Activated CD4-positive, alpha-beta T cell treated with anti-CD3 and anti-CD28 coated beads, Interleukin-2, amount 10 ng/mL, durations not matched to agents 7 days and 5 days (primary cell): ENCODE data around the gene S1PR4. TPM values are rescaled to one million over a fixed set of nuclear protein-coding genes. Genes with fewer than 3 reads are reported as not detected.
A peak's percentile ranks its signal among the peaks of the same experiment; 100 is the strongest.
"Not testable (repeated sequence)": the region's sequence is repeated elsewhere in the genome, so short reads cannot be mapped to it uniquely, and the experiment has no call there.

ENCODE experiments used
- CTCF ChIA-PET: fragments of 350-600 bp; sonication (Branson Sonifier 250); formaldehyde crosslinking; loops from one replicate; lab custom pipeline; 2021; ENCODE audit warnings: antibody characterized with exemption; lab: Charles Lee
- POLR2A ChIA-PET: fragments of 350-600 bp; sonication (Branson Sonifier 250); formaldehyde crosslinking; loops from one replicate; lab custom pipeline; 2021; ENCODE audit warnings: antibody characterized with exemption; lab: Charles Lee
- DNase-seq: peaks from one replicate; pipeline ENCODE4 v3.0.0-alpha.2; 2020
- H3K27ac Mint-ChIP-seq: one replicate; pipeline ENCODE4 v1.8.0; 2021; ENCODE audit warnings: mild to moderate bottlenecking, moderate library complexity, mixed read lengths
- H3K27me3 Mint-ChIP-seq: one replicate; pipeline ENCODE4 v1.8.0; 2021; ENCODE audit warnings: mixed read lengths
- H3K36me3 Mint-ChIP-seq: one replicate; pipeline ENCODE4 v1.8.0; 2021; ENCODE audit warnings: low read depth, mixed read lengths
- H3K4me1 Mint-ChIP-seq: one replicate; pipeline ENCODE4 v1.8.0; 2021; ENCODE audit warnings: mixed read lengths
- H3K4me3 Mint-ChIP-seq: one replicate; pipeline ENCODE4 v1.8.0; 2021; ENCODE audit warnings: mild to moderate bottlenecking, moderate library complexity, mixed read lengths
- H3K9me3 Mint-ChIP-seq: one replicate; pipeline ENCODE4 v1.8.0; 2021; ENCODE audit warnings: mixed read lengths
- total RNA-seq, 2 experiments: library from RNA; stranded (reverse); gene quantifications; one replicate each; pipeline ENCODE4 v1.2.3, GENCODE V29; 2021

S1PR4 gene
- total RNA-seq, 2 experiments from 2014 or later: 162 to 209 TPM

GRCh38 chr19:3154447-3154846 is 24.1 kb upstream of the S1PR4 start:
- H3K4me3 Mint-ChIP-seq, POLR2A ChIA-PET, H3K9me3 Mint-ChIP-seq, H3K27me3 Mint-ChIP-seq, CTCF ChIA-PET, DNase-seq, H3K27ac Mint-ChIP-seq: not testable (repeated sequence)
- peaks cover 45% of the 10 kb centered on the region for H3K36me3 Mint-ChIP-seq
- peaks cover 10% of the 10 kb centered on the region for H3K4me1 Mint-ChIP-seq

GRCh38 chr19:3154957-3155736 is 23.4 kb upstream of the S1PR4 start:
- Mint-ChIP-seq H3K4me1 (peaks cover 15% of the 10 kb centered on the region), H3K27ac (no peak overlapping the region), H3K36me3 (peaks cover 47% of the 10 kb centered on the region), H3K4me3 (no peak overlapping the region), H3K9me3 (peaks cover 5% of the 10 kb centered on the region), H3K27me3 (no peaks in the 10 kb centered on the region)
- ChIA-PET POLR2A (no interaction called here), CTCF (interaction anchor here (0.6 to 1.0 kb wide), 2 partner anchors 16 to 21 kb away, joined by 3 read pairs; no protein-coding TSS in a partner anchor)
- peak; percentile 83 for DNase-seq

- Mint-ChIP-seq H3K4me3 (no peak overlapping the region), H3K27ac (peak overlapping the region; percentile 75), H3K4me1 (peaks cover 27% of the 10 kb centered on the region), H3K36me3 (peaks cover 59% of the 10 kb centered on the region), H3K9me3 (peaks cover 8% of the 10 kb centered on the region), H3K27me3 (no peaks in the 10 kb centered on the region)
- ChIA-PET CTCF (interaction anchor here (0.6 kb wide), 1 partner anchor 830 kb away, joined by 3 read pairs; no protein-coding TSS in a partner anchor), POLR2A (no interaction called here)
- DNase-seq: no peak
These were observed 21.3 kb upstream of the S1PR4 start for GRCh38 chr19:3157096-3157845.

GRCh38 chr19:3159565-3159964 is 19.0 kb upstream of the S1PR4 start:
- POLR2A ChIA-PET: no interaction called here

GRCh38 chr19:3160219-3160618 is 18.4 kb upstream of the S1PR4 start:
- Mint-ChIP-seq H3K27me3 (no peaks in the 10 kb centered on the region), H3K4me3 (no peak overlapping the region), H3K27ac (no peak overlapping the region), H3K4me1 (peaks cover 53% of the 10 kb centered on the region), H3K9me3 (peaks cover 10% of the 10 kb centered on the region), H3K36me3 (peaks cover 73% of the 10 kb centered on the region)
- POLR2A ChIA-PET: no interaction called here
- DNase-seq: no peak
- CTCF ChIA-PET: interaction anchor here (1.1 to 1.5 kb wide), 3 partner anchors 31 to 57 kb away, joined by 3 to 4 read pairs (median 3); no protein-coding TSS in a partner anchor

More at GRCh38 chr19:3159565-3159964, 19.0 kb upstream of the S1PR4 start:
- Mint-ChIP-seq H3K4me1 (peaks cover 48% of the 10 kb centered on the region), H3K9me3 (peaks cover 10% of the 10 kb centered on the region), H3K27ac (no peak overlapping the region), H3K36me3 (peaks cover 73% of the 10 kb centered on the region), H3K4me3 (no peak overlapping the region), H3K27me3 (no peaks in the 10 kb centered on the region)
- DNase-seq: no peak
- CTCF ChIA-PET: interaction anchor here (1.1 to 1.5 kb wide), 4 partner anchors 31 to 270 kb away, joined by 3 to 4 read pairs (median 4); no protein-coding TSS in a partner anchor

- DNase-seq: no peak
These were observed 17.1 kb upstream of the S1PR4 start for GRCh38 chr19:3161453-3161852.

GRCh38 chr19:3162418-3163229 is 15.9 kb upstream of the S1PR4 start:
- Mint-ChIP-seq H3K4me1 (peaks cover 57% of the 10 kb centered on the region), H3K9me3 (peaks cover 5% of the 10 kb centered on the region), H3K36me3 (peaks cover 68% of the 10 kb centered on the region), H3K4me3 (no peak overlapping the region), H3K27ac (peak overlapping the region; percentile 74), H3K27me3 (no peaks in the 10 kb centered on the region)
- POLR2A ChIA-PET: no interaction called here
- peak; percentile 55 for DNase-seq
- CTCF ChIA-PET: interaction anchor here (0.5 to 2.0 kb wide), 8 partner anchors 8 to 80 kb away, joined by 3 to 7 read pairs (median 4); no protein-coding TSS in a partner anchor

More at GRCh38 chr19:3161453-3161852, 17.1 kb upstream of the S1PR4 start:
- POLR2A ChIA-PET: no interaction called here
- Mint-ChIP-seq H3K9me3 (peaks cover 5% of the 10 kb centered on the region), H3K27me3 (no peaks in the 10 kb centered on the region), H3K4me3 (no peak overlapping the region), H3K4me1 (peaks cover 62% of the 10 kb centered on the region), H3K36me3 (peaks cover 70% of the 10 kb centered on the region), H3K27ac (no peak overlapping the region)
- CTCF ChIA-PET: interaction anchor here (1.0 to 2.0 kb wide), 4 partner anchors 9 to 57 kb away, joined by 3 to 7 read pairs (median 4); no protein-coding TSS in a partner anchor

GRCh38 chr19:3163230-3163886 is 15.2 kb upstream of the S1PR4 start:
- H3K27me3 Mint-ChIP-seq: no peaks in the 10 kb centered on the region
- ChIA-PET CTCF (interaction anchor here (0.6 to 1.6 kb wide), 6 partner anchors 12 to 59 kb away, joined by 3 to 5 read pairs (median 3); no protein-coding TSS in a partner anchor), POLR2A (no interaction called here)
- peaks cover 55% of the 10 kb centered on the region for H3K4me1 Mint-ChIP-seq
- H3K4me3 Mint-ChIP-seq: no peak overlapping the region
- peaks cover 5% of the 10 kb centered on the region for H3K9me3 Mint-ChIP-seq
- peak overlapping the region; percentile 74 for H3K27ac Mint-ChIP-seq
- peaks cover 68% of the 10 kb centered on the region for H3K36me3 Mint-ChIP-seq
- peak; percentile 80 for DNase-seq

GRCh38 chr19:3163943-3164342 is 14.6 kb upstream of the S1PR4 start:
- DNase-seq: no peak
- H3K27me3 Mint-ChIP-seq: no peaks in the 10 kb centered on the region
- ChIA-PET CTCF (interaction anchor here (0.6 to 1.6 kb wide), 6 partner anchors 12 to 60 kb away, joined by 3 to 5 read pairs (median 3); no protein-coding TSS in a partner anchor), POLR2A (no interaction called here)
- no peak overlapping the region for H3K4me3 Mint-ChIP-seq
- peaks cover 63% of the 10 kb centered on the region for H3K36me3 Mint-ChIP-seq
- peaks cover 5% of the 10 kb centered on the region for H3K9me3 Mint-ChIP-seq
- no peak overlapping the region for H3K27ac Mint-ChIP-seq
- peaks cover 51% of the 10 kb centered on the region for H3K4me1 Mint-ChIP-seq

GRCh38 chr19:3167533-3168272 is 10.9 kb upstream of the S1PR4 start:
- Mint-ChIP-seq H3K27me3 (no peaks in the 10 kb centered on the region), H3K9me3 (no peaks in the 10 kb centered on the region), H3K4me3 (no peak overlapping the region), H3K27ac (no peak overlapping the region), H3K4me1 (peaks cover 48% of the 10 kb centered on the region), H3K36me3 (peaks cover 42% of the 10 kb centered on the region)
- ChIA-PET POLR2A (no interaction called here), CTCF (no interaction called here)
- DNase-seq: no peak
